ENCODE measurements around the gene CHMP6. TPM values are rescaled to one million over a fixed set of nuclear protein-coding genes. Genes with fewer than 3 reads are reported as not detected.
"Not testable (repeated sequence)": the region's sequence is repeated elsewhere in the genome, so short reads cannot be mapped to it uniquely, and the experiment has no call there.

The CHMP6 gene
- total and polyA plus RNA-seq, 10 donors = 23.0 to 41.1 (median 30.8) TPM

DNA sequence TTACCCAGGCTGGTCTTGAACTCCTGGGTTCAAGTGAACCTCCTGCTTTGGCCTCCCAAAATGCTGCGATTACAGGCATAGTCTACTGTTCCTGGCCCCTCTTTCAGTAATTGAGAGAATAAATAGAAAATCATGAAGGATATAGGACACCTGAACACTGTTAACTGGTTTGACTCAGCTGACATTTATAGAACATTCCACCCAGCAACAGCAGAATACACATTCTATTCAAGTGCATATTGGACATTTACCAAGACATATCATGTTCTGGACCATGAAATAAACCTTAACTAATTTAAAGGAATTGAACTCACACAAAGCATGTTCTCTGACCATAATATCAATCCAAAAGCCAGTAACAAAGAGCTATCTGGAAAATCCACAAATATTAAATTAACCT lies 23.5 kb downstream of the CHMP6 start:
- TF ChIP-seq POLR2A (IDR thresholded peaks at IDR 0.05) = no peak
- TF ChIP-seq, protein P1, sequence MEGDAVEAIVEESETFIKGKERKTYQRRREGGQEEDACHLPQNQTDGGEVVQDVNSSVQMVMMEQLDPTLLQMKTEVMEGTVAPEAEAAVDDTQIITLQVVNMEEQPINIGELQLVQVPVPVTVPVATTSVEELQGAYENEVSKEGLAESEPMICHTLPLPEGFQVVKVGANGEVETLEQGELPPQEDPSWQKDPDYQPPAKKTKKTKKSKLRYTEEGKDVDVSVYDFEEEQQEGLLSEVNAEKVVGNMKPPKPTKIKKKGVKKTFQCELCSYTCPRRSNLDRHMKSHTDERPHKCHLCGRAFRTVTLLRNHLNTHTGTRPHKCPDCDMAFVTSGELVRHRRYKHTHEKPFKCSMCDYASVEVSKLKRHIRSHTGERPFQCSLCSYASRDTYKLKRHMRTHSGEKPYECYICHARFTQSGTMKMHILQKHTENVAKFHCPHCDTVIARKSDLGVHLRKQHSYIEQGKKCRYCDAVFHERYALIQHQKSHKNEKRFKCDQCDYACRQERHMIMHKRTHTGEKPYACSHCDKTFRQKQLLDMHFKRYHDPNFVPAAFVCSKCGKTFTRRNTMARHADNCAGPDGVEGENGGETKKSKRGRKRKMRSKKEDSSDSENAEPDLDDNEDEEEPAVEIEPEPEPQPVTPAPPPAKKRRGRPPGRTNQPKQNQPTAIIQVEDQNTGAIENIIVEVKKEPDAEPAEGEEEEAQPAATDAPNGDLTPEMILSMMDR (IDR thresholded peaks at IDR 0.05 in 8 of 11, conservative IDR thresholded peaks at IDR 0.05 in 3 of 11) = no peak
- TF ChIP-seq POLR2AphosphoS5 (IDR thresholded peaks at IDR 0.05) = no peak
- Histone ChIP-seq H3K27me3 (replicated peaks in 1 of 7) (no peaks in the 10 kb centered on the region), H3K27ac (no peak overlapping the region), H3K9me3 (peaks cover 0 to 33% (median 23%) of the 10 kb centered on the region in 8 donors), H3K4me1 (peaks cover 11 to 29% (median 22%) of the 10 kb centered on the region in 6 donors), H3K36me3 (no peaks in the 10 kb centered on the region), H3K4me3 (no peak overlapping the region)
- intact Hi-C loops (cut with DNase I; ENCODE audit: low total_unique reads) = no loop called here
- WGBS, 5 donors = 88 to 100% (median 98%) methylated on average over 1 of the region's 1 CpG
- DNase-seq = no peak

DNA sequence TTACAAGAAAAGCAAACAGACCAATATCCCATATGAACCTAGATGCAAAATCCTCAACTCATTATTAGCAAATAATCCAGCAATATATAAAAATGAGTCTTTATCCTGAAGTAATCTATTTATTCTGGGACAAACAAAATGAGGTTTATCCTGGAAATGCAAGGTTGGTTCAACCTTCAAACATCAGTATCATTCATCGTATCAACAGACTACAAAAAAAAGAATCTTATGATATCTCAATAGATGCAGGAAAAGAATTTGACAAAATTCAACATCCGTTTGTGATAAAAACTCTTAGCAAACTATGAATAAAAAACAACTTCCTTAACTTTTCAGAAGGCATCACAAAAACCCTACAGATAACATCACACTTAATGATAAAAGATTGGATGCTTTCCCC lies 24.9 kb downstream of the CHMP6 start:
- H3K27me3 ChIP-seq (replicated peaks in 1 of 7) = no peaks in the 10 kb centered on the region
- no peak for DNase-seq
- 77 to 84% (median 80%) methylated on average over 2 of the region's 2 CpGs for WGBS, 5 donors
- H3K4me1 ChIP-seq = peaks cover 11 to 42% (median 27%) of the 10 kb centered on the region in 6 donors
- no peaks in the 10 kb centered on the region for H3K36me3 ChIP-seq
- no peak overlapping the region for H3K4me3 ChIP-seq
- intact Hi-C loops (cut with DNase I; ENCODE audit: low total_unique reads) = no loop called here
- peak overlapping the region in 1 of 8 donors; percentile 84 for H3K27ac ChIP-seq
- peaks cover 0 to 22% (median 12%) of the 10 kb centered on the region in 8 donors for H3K9me3 ChIP-seq
- TF ChIP-seq POLR2A (IDR thresholded peaks at IDR 0.05) (no peak), POLR2AphosphoS5 (IDR thresholded peaks at IDR 0.05) (no peak)
- TF ChIP-seq, protein P1 (IDR thresholded peaks at IDR 0.05 in 8 of 11, conservative IDR thresholded peaks at IDR 0.05 in 3 of 11) = no peak

DNA sequence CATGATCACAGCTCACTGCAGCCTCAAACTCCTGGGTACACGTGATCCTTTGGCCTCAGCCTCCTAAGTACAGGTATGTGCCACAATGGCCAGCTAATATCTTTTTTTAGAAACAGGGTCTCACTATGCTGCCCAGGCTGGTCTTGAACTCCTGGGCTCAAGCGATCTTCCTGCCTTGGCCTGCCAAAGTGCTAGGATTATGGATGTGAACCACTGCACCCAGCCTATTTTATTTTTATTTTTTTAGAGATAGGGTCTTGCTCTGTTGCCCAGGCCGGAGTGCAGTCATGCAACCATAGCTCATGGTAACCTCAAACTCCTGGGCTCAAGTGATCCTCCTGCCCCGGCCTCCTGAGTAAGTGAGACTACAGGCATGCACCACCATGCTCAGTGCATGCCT lies 25.7 kb downstream of the CHMP6 start:
- H3K27me3 ChIP-seq (replicated peaks in 1 of 7); intact Hi-C loops (cut with DNase I; ENCODE audit: low total_unique reads); H3K36me3 ChIP-seq: not testable (repeated sequence)
- peaks cover 11 to 45% (median 28%) of the 10 kb centered on the region in 6 donors for H3K4me1 ChIP-seq
- H3K27ac ChIP-seq = peak overlapping the region in 7 of 8 donors; percentile 62 to 88 (median 84)
- DNase-seq = peak; percentile 41
- WGBS, 5 donors = 88 to 98% (median 97%) methylated on average over 4 of the region's 4 CpGs
- peaks cover 0 to 19% (median 10%) of the 10 kb centered on the region in 8 donors for H3K9me3 ChIP-seq
- peak overlapping the region in 1 of 8 donors; percentile 66 for H3K4me3 ChIP-seq

DNA sequence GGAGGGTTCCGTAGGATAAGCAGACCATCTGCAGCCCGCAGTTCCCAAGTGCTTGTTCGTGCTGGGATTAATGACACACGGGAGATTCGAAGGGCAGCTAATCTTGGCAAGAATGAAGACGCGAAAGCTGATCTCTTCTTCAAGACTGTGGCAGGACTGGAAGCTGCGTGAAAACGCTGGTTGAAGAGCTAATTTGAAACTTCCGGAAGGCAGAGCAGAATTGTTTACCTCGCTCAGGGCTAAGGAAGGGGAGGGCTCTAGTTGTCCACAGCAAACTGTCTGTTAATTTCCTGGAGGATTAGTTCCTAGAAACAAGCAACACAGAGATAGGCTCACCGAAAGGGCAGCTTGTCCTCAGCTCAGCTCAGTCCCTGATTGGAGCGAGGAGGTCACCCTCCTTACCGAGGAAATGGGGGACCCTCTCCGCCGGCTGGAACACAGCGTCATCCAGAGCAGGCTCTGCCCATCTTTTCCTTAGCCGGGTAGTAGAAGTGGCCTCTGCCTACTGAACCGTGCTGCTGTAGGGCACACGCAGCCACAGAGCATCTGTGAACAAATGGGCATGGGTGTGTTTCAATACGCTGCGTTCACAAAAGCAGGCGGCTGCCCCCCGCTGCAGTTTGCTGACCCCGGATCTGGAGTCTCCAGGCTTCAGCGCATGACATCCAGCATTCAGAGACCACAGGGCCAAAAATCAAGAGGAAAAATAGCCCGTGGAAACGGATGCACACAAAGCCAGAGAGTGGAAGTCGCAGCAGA lies 26.6 kb downstream of the CHMP6 start:
- WGBS, 5 donors = 4 to 6% (median 4%) methylated on average over 28 to 29 of the region's 29 CpGs
- DNase-seq = peak; percentile 79
- Histone ChIP-seq H3K4me3 (peak overlapping the region in 7 of 8 donors; percentile 20 to 66 (median 29)), H3K9me3 (peaks cover 0 to 19% (median 10%) of the 10 kb centered on the region in 8 donors), H3K27ac (peak overlapping the region; percentile 62 to 88 (median 84)), H3K4me1 (peaks cover 11 to 49% (median 28%) of the 10 kb centered on the region in 6 donors), H3K36me3 (no peaks in the 10 kb centered on the region), H3K27me3 (replicated peaks in 1 of 7) (no peaks in the 10 kb centered on the region)
- intact Hi-C loops (cut with DNase I; ENCODE audit: low total_unique reads) = no loop called here
- TF ChIP-seq POLR2AphosphoS5 (IDR thresholded peaks at IDR 0.05) = peak; percentile 40 to 73 (median 66)
- TF ChIP-seq, protein P1 (IDR thresholded peaks at IDR 0.05 in 8 of 11, conservative IDR thresholded peaks at IDR 0.05 in 3 of 11) = no peak
